HG02973 (cell line): ENCODE results near the gene DTNB.

ENCODE experiments used
- ATAC-seq: cut with Tn5 transposase; IDR thresholded peaks from one replicate; pipeline ENCODE4 v1.9.1; 2021; ENCODE audit warnings: moderate library complexity; ENCODE audit not compliant: unreplicated experiment

Gene DTNB

GRCh38 chr2:25473758-25474340 lies 199.5 kb downstream of the DTNB start:
- no peak for ATAC-seq

- no peak for ATAC-seq
These were observed 200.2 kb downstream of the DTNB start for GRCh38 chr2:25473131-25473530.

- ATAC-seq = no peak
These were observed 202.6 kb downstream of the DTNB start for GRCh38 chr2:25470806-25471205.

- no peak for ATAC-seq
These were observed 205.6 kb downstream of the DTNB start for GRCh38 chr2:25467743-25468142.

- ATAC-seq = no peak
These were observed 211.4 kb downstream of the DTNB start for GRCh38 chr2:25462021-25462420.

- ATAC-seq = no peak
These were observed 213.0 kb downstream of the DTNB start for GRCh38 chr2:25460261-25460905.

GRCh38 chr2:25454824-25455611 lies 218.4 kb downstream of the DTNB start:
- ATAC-seq = no peak

- ATAC-seq = peak; percentile 69
These were observed 220.0 kb downstream of the DTNB start for GRCh38 chr2:25453199-25453905.

GRCh38 chr2:25448808-25449207 lies 224.6 kb downstream of the DTNB start:
- ATAC-seq = no peak

GRCh38 chr2:25447018-25447417 lies 226.4 kb downstream of the DTNB start:
- ATAC-seq = no peak

- no peak for ATAC-seq
These were observed 227.3 kb downstream of the DTNB start for GRCh38 chr2:25446122-25446521.

GRCh38 chr2:25445464-25445863 lies 227.9 kb downstream of the DTNB start:
- ATAC-seq = no peak

GRCh38 chr2:25444608-25445270 lies 228.6 kb downstream of the DTNB start:
- ATAC-seq = no peak

GRCh38 chr2:25443766-25444165 lies 229.6 kb downstream of the DTNB start:
- no peak for ATAC-seq

- no peak for ATAC-seq
These were observed 232.0 kb downstream of the DTNB start for GRCh38 chr2:25441353-25441752.

- ATAC-seq = no peak
These were observed 234.6 kb downstream of the DTNB start for GRCh38 chr2:25438793-25439192.

- ATAC-seq = no peak
These were observed 235.3 kb downstream of the DTNB start for GRCh38 chr2:25437881-25438662.

GRCh38 chr2:25435421-25435820 lies 238.0 kb downstream of the DTNB start:
- no peak for ATAC-seq

GRCh38 chr2:25431604-25432003 lies 241.8 kb downstream of the DTNB start:
- no peak for ATAC-seq

GRCh38 chr2:25430556-25430955 lies 242.8 kb downstream of the DTNB start:
- no peak for ATAC-seq
